Endothelial cell of umbilical vein (primary cell): ENCODE measurements around the gene CAPNS2. TPM values are rescaled to one million over a fixed set of nuclear protein-coding genes. Genes with fewer than 3 reads are reported as not detected.
A peak's percentile ranks its signal among the peaks of the same experiment; 100 is the strongest.

Experiments
- BruUV-seq: library from RNA; stranded (reverse); fragments of 400-500 nt; replicated peaks from 2 replicates; lab custom pipeline; 2021; lab: Mats Ljungman, UMichigan
- CTCF ChIA-PET: fragments of 300-600, 350-600 bp; sonication (Branson Sonifier 250); formaldehyde crosslinking; loops from one replicate; lab custom pipeline; 2021; ENCODE audit warnings: antibody characterized with exemption, inconsistent platforms; lab: Charles Lee
- POLR2A ChIA-PET: fragments of 300-600, 350-600 bp; sonication (Branson Sonifier 250); formaldehyde crosslinking; loops from one replicate; lab custom pipeline; 2021; ENCODE audit warnings: antibody characterized with exemption, inconsistent platforms; lab: Charles Lee
- DNase-seq: peaks from one replicate; pipeline ENCODE4 v3.0.0-alpha.2; 2011; ENCODE audit warnings: low read depth, low spot score
- FAIRE-seq: peaks from 2 replicates; lab custom pipeline; 2011; peaks lifted over from hg19 to GRCh38; lab: Jason Lieb, UNC
- H2AFZ ChIP-seq: 2 replicates; pipeline ENCODE4 v1.6.0; 2012; ENCODE audit warnings: low read depth, low read length, control low read depth, inconsistent platforms
- H3K27ac ChIP-seq: 2 replicates; pipeline ENCODE4 v1.5.1; 2011; ENCODE audit warnings: low read depth, mild to moderate bottlenecking, control low read depth, low read length, moderate library complexity; ENCODE audit not compliant: insufficient read depth
- H3K27me3 ChIP-seq, 2 experiments: 2 replicates each; pipeline versions ENCODE4 v1.6.0 to v1.6.1; 2011; ENCODE audit warnings: low read length in 2 of 2, mixed read lengths in 1 of 2; ENCODE audit not compliant: control insufficient read depth in 2 of 2, insufficient read depth in 2 of 2
- H3K36me3 ChIP-seq, 2 experiments: 2 replicates in 1 of 2; 3 replicates in 1 of 2; pipeline ENCODE4 v1.5.1; 2011; ENCODE audit warnings: low read length in 2 of 2, mild to moderate bottlenecking in 1 of 2, moderate library complexity in 1 of 2; ENCODE audit not compliant: control insufficient read depth in 2 of 2, insufficient read depth in 2 of 2; ENCODE audit errors: extremely low read depth in 1 of 2
- H3K4me1 ChIP-seq: 3 replicates; pipeline ENCODE4 v1.5.1; 2011; ENCODE audit warnings: mild to moderate bottlenecking, low read length; ENCODE audit not compliant: control insufficient read depth, insufficient read depth; ENCODE audit errors: extremely low read depth
- H3K4me2 ChIP-seq: 2 replicates; pipeline ENCODE4 v1.6.1; 2011; ENCODE audit warnings: low read length, control low read depth, mixed read lengths; ENCODE audit not compliant: insufficient read depth
- H3K4me3 ChIP-seq, 3 experiments: fragments of 200-600 bp in 1 of 3; sonication (generic), shearing (Covaris generic) in 1 of 3; replicated peaks in 1 of 3; 2 replicates each; pipeline ENCODE4 v1.5.1; 2011 to 2016; ENCODE audit warnings: control low read depth in 3 of 3, low read length in 3 of 3, mild to moderate bottlenecking in 2 of 3, inconsistent platforms in 1 of 3, low read depth in 1 of 3, moderate library complexity in 1 of 3; ENCODE audit not compliant: insufficient read depth in 1 of 3
- H3K79me2 ChIP-seq: 2 replicates; pipeline ENCODE4 v1.6.0; 2012; ENCODE audit warnings: low read length, inconsistent platforms; ENCODE audit not compliant: control insufficient read depth, insufficient read depth
- H3K9ac ChIP-seq: replicated peaks from 2 replicates; pipeline ENCODE3; 2011; ENCODE audit warnings: low read length, control low read depth; ENCODE audit not compliant: insufficient read depth; ENCODE audit errors: extremely low read depth
- H3K9me1 ChIP-seq: replicated peaks from 3 replicates; pipeline ENCODE4 v1.6.0; 2011; ENCODE audit warnings: mild to moderate bottlenecking, low read length; ENCODE audit not compliant: control insufficient read depth, insufficient read depth; ENCODE audit errors: extremely low read depth
- H3K9me3 ChIP-seq: replicated peaks from 2 replicates; pipeline ENCODE4 v1.5.1; 2012; ENCODE audit warnings: low read length, inconsistent platforms; ENCODE audit not compliant: control insufficient read depth, insufficient read depth
- H4K20me1 ChIP-seq: replicated peaks from 2 replicates; pipeline ENCODE3; 2011; ENCODE audit warnings: mild to moderate bottlenecking, low read length; ENCODE audit not compliant: control insufficient read depth, insufficient read depth; ENCODE audit errors: extremely low read depth
- EZH2 ChIP-seq: IDR thresholded peaks from 2 replicates; pipeline ENCODE4 v1.6.1; 2012; ENCODE audit warnings: borderline replicate concordance, low read depth, mild to moderate bottlenecking, moderate library complexity, low read length, inconsistent platforms; ENCODE audit not compliant: severe bottlenecking
- FOS ChIP-seq: IDR thresholded peaks from 2 replicates; pipeline ENCODE4 v1.6.1; 2011; ENCODE audit warnings: mild to moderate bottlenecking, low read length, moderate library complexity, borderline replicate concordance; ENCODE audit not compliant: insufficient read depth
- MYC ChIP-seq: IDR thresholded peaks from one replicate; pipeline ENCODE4 v1.6.1; 2011; ENCODE audit warnings: mild to moderate bottlenecking, low read depth, low read length
- POLR2A ChIP-seq: IDR thresholded peaks from 2 replicates; pipeline ENCODE4 v1.6.1; 2012; ENCODE audit warnings: low read depth, mild to moderate bottlenecking, control low read depth, low read length
- POLR2AphosphoS5 ChIP-seq: IDR thresholded peaks from 2 replicates; pipeline ENCODE4 v1.6.1; 2012; ENCODE audit warnings: low read depth, mild to moderate bottlenecking, control low read depth, low read length, moderate library complexity; ENCODE audit not compliant: insufficient read depth
- dilution Hi-C: fragments of 300-500 bp; cut with MboI; formaldehyde crosslinking; loops from one replicate; pipeline ENCODE4 v1.15.0; 2019; ENCODE audit warnings: low sequenced_read_pairs; ENCODE audit not compliant: extremely low pct_ligation_motif_present
- intact Hi-C: fragments of 100-400 bp; cut with micrococcal nuclease; formaldehyde crosslinking; loops from one replicate; pipeline ENCODE4 v1.10.0; 2022
- polyA plus RNA-seq, 4 experiments: library from polyadenylated mRNA; depleted of rRNA in 3 of 4; stranded (reverse) in 3 of 4; unstranded in 1 of 4; fragments of >200 nt; gene quantifications; 2 replicates each; pipeline versions ENCODE4 v1.2.1 to v1.2.3, GENCODE V29; 2011 to 2012; ENCODE audit warnings: missing spikeins in 1 of 4
- total RNA-seq: library from RNA; stranded (reverse); gene quantifications from 2 replicates; pipeline ENCODE4 v1.2.3, GENCODE V29; 2021
- TF ChIP-seq, protein P1 (sequence below): IDR thresholded peaks from 2 replicates; pipeline ENCODE4 v1.6.1; 2011; ENCODE audit not compliant: insufficient read depth, insufficient read length
- TF ChIP-seq, protein P2 (sequence below), 2 donors: IDR thresholded peaks; 1 replicate in 1 of 2; 2 replicates in 1 of 2; pipeline ENCODE4 v1.5.1; 2011; ENCODE audit warnings: low read length in 2 of 2, mild to moderate bottlenecking in 2 of 2, moderate library complexity in 2 of 2, control low read depth in 1 of 2, inconsistent platforms in 1 of 2, low read depth in 1 of 2; ENCODE audit not compliant: insufficient read depth in 1 of 2; ENCODE audit errors: extremely low read depth in 1 of 2

Gene CAPNS2
- total and polyA plus RNA-seq, 2 donors (not counting 3 experiments of a cell fraction or from before 2014, with no cell fraction given): 1.4 to 3.2 TPM

DNA sequence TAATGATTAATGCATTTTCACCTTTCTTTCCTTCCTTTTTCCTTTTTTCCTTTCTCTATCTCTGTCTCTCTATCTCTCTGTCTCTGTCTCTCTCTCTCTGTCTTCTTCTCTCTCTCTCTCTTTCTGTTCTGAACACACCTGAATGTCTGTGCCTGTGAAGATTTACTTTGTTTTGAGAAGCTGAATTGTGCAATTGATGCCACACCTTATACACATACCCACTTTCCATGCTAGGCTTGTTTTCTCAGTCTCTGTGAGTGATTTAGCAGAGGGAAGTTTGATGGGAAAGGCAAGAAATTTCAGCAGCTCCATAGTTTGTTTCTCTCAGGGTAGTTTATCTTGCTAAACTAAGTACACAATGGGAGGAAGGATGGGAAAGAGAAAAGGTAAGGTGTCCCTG, 9.3 kb upstream of the CAPNS2 start:
- Histone ChIP-seq H3K9ac (no peak overlapping the region), H3K4me1 (peaks cover 54% of the 10 kb centered on the region), H4K20me1 (no peaks in the 10 kb centered on the region), H3K4me3 (no peak overlapping the region), H3K27ac (no peak overlapping the region), H2AFZ (no peak overlapping the region), H3K36me3 (peaks cover 13 to 16% of the 10 kb centered on the region in 2 experiments), H3K9me3 (no peaks in the 10 kb centered on the region), H3K27me3 (no peaks in the 10 kb centered on the region), H3K4me2 (no peak overlapping the region), H3K9me1 (no peaks in the 10 kb centered on the region), H3K79me2 (peaks cover 3% of the 10 kb centered on the region)
- dilution Hi-C loops: no loop called here
- ChIA-PET CTCF (no interaction called here), POLR2A (no interaction called here)
- BruUV-seq: no TSS peak
- TF ChIP-seq, protein P1, sequence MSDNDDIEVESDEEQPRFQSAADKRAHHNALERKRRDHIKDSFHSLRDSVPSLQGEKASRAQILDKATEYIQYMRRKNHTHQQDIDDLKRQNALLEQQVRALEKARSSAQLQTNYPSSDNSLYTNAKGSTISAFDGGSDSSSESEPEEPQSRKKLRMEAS: no peak
- TF ChIP-seq POLR2A: no peak
- TF ChIP-seq EZH2: no peak
- TF ChIP-seq, protein P2, sequence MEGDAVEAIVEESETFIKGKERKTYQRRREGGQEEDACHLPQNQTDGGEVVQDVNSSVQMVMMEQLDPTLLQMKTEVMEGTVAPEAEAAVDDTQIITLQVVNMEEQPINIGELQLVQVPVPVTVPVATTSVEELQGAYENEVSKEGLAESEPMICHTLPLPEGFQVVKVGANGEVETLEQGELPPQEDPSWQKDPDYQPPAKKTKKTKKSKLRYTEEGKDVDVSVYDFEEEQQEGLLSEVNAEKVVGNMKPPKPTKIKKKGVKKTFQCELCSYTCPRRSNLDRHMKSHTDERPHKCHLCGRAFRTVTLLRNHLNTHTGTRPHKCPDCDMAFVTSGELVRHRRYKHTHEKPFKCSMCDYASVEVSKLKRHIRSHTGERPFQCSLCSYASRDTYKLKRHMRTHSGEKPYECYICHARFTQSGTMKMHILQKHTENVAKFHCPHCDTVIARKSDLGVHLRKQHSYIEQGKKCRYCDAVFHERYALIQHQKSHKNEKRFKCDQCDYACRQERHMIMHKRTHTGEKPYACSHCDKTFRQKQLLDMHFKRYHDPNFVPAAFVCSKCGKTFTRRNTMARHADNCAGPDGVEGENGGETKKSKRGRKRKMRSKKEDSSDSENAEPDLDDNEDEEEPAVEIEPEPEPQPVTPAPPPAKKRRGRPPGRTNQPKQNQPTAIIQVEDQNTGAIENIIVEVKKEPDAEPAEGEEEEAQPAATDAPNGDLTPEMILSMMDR (IDR thresholded peaks at IDR 0.05; ENCODE audit: extremely low read depth in 1 of 2, insufficient read depth in 1 of 2, low read depth in 1 of 2, low read length in 2 of 2): no peak
- no peak for TF ChIP-seq POLR2AphosphoS5
- FAIRE-seq: no peak
- intact Hi-C loops: no loop called here
- DNase-seq: no peak

DNA sequence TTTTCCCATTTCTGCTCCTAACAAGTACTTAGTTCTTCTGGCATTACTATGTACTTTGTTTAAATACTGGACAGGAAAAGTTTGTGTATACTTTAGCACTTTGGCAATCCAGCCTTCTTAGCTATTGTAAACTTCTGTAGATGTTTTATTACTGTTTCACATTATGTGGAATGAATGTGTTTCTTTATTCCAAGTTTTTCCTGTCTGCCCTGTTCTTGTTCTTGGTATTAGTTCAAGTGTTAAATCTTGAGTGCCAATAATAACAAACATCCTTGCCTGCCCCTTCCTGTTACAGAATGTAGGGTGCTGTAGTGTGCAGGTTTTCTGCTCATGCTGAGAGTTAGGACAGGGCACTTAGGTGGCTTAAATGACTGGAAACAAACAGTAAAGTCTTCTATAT, 7.3 kb upstream of the CAPNS2 start:
- POLR2A ChIA-PET: interaction anchor here (0.6 kb wide), 1 partner anchor 21 kb away, joined by 3 read pairs; no protein-coding TSS in a partner anchor
- no peak overlapping the region for H2AFZ ChIP-seq
- no TSS peak for BruUV-seq
- peak overlapping the region; percentile 80 for H3K4me2 ChIP-seq
- DNase-seq (peak; percentile 91), FAIRE-seq (peak; percentile 83)
- peak overlapping the region; percentile 58 for H3K9ac ChIP-seq
- peak overlapping the region in 1 of 3 experiments; percentile 42 for H3K4me3 ChIP-seq
- H3K79me2 ChIP-seq: peaks cover 3% of the 10 kb centered on the region
- CTCF ChIA-PET: interaction anchor here (1.0 to 2.8 kb wide), 10 partner anchors 8 to 142 kb away, joined by 3 to 10 read pairs (median 4); no protein-coding TSS in a partner anchor
- peaks cover 69% of the 10 kb centered on the region for H3K4me1 ChIP-seq
- no peak for TF ChIP-seq MYC
- peak; percentile 70 for TF ChIP-seq POLR2AphosphoS5
- TF ChIP-seq FOS: no peak
- TF ChIP-seq, protein P2 (IDR thresholded peaks at IDR 0.05; ENCODE audit: extremely low read depth in 1 of 2, insufficient read depth in 1 of 2, low read depth in 1 of 2, low read length in 2 of 2): no peak
- TF ChIP-seq POLR2A: no peak
- no peaks in the 10 kb centered on the region for H3K9me1 ChIP-seq
- dilution Hi-C loops: no loop called here
- peak overlapping the region; percentile 68 for H3K27ac ChIP-seq
- H3K27me3 ChIP-seq: no peaks in the 10 kb centered on the region
- H3K9me3 ChIP-seq: no peaks in the 10 kb centered on the region
- no peaks in the 10 kb centered on the region for H4K20me1 ChIP-seq
- H3K36me3 ChIP-seq: peaks cover 10 to 16% of the 10 kb centered on the region in 2 experiments
- intact Hi-C loops: loop anchor here (1.0 to 2.0 kb wide), 3 partner anchors 54 to 94 kb away; no protein-coding TSS in a partner anchor
